EL (cell line): ENCODE results near the gene CCDC117.
"Not testable (repeated sequence)": the region's sequence is repeated elsewhere in the genome, so short reads cannot be mapped to it uniquely, and the experiment has no call there.

Experiments used
- DNase-seq: peaks from one replicate; pipeline ENCODE4 v3.0.0-alpha.2; 2016

Gene CCDC117

DNA sequence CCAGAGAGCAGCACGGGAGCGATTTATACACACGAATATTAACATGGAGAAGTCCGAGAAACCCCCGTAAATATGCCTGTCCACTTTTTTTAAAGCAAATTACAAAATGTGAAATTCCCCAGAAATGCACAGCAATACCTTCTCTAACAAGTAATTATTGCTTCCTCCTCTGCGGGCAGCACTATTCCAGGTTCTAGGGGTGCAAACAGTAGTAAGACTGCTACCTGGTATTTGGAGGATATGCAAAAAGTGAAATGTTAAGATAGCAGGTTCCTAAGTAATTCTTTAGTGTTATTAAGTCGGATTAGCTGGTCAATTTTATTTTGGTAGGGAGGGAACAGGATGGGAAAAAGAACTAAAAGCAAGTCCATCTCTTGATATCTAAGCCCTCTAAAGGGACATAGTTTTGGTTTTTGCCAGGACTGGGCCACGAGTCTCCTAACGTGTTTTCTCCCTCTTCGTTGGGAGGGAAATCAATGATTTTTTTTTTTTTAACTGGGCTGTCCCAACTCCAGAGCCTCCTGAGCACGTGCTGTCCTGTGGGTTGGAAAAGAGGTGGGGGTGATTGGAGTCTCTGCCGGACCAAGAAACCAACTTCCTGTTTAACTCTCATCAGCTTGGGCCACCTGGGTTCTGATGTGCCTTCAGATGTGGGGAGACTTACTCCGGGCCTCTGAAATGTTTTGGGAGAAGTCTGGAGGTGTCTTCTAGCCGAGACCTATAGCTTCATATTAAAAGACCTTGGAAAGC lies 29.5 kb downstream of the CCDC117 start:
- DNase-seq = no peak

DNA sequence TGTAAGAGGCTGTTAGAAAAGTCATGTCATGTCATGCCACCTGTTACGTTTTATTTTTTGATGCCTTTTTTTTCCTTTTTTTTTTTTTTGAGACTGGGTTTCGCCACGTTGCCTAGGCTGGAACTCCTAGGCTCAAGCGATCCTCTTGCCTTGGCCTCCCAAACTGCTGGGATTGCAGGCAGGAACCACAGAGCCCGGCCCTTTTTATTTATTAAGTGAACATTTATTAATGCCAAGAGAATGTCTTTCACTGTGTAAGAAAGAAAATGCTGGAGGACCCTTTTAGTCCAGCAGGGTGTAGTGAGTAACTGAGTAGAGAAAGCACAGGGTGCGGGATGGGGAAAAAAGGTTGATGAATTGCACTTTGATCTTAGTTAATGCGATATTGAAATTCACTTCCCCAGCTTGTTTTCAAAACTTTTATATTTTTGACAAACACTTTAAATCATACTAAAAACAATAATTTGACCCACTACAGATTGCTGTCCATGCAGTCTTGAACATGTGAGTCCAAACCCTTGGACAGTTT lies 30.2 kb downstream of the CCDC117 start:
- no peak for DNase-seq

DNA sequence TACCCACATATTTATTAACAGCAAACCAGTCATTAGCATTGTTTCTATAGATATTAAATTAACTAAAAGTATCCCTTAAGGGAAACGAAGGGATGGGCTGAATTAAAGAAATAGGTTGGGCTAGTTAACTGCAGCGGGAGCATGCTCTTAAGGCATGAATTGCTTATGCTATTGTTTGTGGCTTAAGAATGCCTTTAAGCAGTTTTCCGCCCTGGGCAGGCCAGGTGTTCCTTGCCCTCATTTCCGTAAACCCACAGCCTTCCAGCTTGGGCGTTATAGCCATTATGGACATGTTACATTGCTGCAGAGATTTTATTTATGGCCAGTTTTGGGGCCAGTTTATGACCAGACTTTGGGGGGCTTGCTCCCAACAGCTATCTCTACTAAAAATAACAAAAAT lies 32.9 kb downstream of the CCDC117 start:
- DNase-seq = not testable (repeated sequence)

DNA sequence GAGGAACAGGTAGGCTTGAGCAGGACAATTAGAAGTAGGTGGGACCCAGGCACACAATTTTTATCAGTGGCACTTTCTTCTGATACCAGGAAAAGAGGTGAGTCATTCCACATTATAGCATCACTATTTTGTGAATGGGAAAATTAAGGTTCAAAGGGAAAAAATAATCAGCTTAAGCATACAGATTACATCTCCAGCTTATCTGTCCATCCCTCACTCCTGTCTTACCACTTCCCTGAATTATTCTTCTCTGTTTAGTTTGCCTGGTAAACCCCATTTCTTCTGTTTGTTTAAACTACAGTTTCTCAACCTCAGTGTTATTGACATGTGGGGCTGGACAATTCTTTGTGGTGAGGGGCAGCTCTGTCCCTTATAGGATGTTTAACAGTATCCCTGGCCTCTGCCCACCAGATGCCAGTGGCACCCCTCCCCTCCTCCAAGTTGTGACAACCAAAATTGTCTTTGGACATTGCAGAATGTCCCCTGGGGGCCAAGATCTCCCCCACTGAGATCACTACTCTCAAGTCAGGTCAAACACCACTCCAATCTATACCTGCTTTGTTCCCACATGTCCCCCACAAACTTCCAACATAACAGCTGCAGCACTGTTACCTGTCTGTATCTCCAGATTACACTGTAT lies 36.3 kb downstream of the CCDC117 start:
- DNase-seq = no peak

DNA sequence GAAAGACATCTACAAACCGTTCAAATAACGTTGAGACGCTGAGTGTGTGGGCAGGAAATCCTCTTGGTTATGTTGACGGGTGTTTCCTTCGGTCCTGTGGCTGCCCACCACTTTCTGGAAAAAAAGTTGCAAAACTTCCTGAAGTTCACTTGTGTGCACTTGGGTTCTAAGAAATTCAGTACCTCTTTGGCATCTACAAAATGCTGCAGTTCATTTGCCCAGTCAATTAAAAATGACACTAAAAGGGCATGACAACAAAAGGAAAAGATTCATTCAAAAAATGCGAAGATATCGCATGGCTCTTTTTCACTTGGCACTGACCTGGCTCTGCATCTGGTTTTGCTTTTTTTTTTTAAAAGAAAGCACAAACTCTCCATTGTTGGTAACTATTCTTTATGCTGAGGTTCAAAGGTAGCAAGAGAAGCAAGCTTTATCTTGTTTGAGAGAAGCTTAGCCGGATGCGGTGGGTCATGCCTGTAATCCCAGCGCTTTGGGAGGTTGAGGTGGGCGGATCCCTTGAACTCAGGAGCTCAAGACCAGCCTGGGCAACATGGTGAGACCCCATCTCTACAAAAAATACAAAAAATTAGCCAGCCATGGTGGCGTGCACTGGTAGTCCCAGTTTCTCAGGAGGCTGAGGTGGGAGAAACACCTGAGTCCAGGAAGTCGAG lies 38.5 kb downstream of the CCDC117 start:
- no peak for DNase-seq

DNA sequence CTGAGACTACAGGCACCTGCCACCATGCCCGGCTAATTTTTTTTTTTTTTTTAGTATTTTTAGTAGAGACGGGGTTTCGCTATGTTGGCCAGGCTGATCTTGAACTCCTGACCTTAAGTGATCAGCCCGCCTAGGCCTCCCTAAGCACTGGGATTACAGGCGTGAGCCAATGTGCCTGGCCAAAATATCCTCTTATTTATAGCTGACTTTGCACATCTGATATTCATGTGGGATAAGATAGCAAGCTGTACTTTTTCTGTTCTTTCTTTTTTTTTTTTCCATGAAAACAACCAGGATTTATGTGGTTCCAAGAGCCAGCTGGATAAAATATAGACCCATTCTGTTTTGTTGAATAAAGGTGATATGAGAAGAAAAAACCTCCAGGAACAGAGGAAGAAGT lies 40.0 kb downstream of the CCDC117 start:
- no peak for DNase-seq

DNA sequence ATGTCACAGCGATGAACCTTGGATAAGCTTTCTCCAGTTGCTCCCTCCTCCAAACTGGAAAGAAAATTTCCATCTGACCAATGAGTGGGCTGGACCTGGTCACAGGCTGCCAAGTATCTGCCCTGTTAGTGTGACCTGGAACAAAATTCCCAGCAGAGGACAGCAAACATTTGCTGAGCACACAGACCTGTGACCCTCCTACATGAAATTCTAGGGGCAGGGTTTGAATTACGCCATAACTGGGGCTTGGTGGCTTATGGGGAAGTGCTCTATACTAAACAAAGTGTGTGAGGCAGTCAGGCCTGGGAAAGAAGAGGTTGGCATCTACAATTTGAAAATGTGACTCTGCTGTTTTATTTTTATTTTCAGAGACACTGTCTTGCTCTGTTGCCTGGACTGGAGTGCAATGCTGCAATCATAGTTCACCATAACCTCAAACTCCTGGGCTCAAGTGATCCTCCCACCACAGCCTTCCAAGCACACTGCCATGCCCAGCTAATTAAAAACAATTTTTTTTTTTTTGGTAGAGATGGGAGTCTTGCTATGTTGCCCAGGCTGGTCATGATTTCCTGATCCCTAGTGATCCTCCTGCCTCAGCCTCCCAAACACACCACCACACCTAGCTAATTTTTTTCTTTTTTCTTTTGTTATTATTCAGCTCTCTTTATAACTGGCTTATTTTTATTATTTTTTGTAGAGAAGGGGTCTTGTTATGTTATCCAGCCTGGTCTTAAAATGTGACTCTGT lies 41.5 kb downstream of the CCDC117 start:
- no peak for DNase-seq

DNA sequence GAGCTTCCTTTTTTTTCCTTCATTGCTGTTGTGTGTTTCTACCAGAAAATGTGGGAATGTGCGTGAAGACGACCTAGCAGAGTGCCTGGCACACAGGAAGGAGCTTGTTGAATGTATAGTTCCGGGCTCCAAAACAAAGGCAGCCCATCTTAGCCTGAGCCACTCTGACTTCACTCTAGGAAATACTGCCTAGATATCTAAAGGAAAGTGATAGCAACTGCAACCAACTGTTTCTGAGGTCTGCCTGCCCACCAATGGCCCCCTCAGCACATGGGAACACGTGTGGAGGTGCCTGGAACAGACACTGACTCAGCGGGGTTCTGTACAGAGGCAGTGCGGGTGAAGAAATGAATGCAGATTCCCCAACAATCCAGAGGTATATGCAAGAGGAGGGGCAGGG lies 42.6 kb downstream of the CCDC117 start:
- DNase-seq = no peak

DNA sequence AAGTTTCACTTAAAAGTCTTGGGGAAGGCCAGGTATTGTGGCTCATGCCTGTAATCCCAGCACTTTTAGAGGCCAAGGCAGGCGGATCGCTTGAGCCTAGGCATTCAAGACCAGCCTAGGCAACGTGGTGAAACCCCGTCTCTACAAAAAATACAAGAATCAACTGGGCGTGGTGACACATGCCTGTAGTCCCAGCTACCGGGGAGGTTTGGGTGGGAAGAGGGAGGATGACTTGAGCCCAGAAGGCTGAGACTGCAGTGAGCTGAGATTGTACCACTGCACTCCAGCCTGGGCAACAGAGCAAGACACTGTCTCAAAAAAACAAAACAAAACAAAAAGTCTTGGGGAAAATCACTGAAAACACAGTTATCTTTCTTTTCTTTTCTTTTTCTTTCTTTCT lies 43.2 kb downstream of the CCDC117 start:
- no peak for DNase-seq

DNA sequence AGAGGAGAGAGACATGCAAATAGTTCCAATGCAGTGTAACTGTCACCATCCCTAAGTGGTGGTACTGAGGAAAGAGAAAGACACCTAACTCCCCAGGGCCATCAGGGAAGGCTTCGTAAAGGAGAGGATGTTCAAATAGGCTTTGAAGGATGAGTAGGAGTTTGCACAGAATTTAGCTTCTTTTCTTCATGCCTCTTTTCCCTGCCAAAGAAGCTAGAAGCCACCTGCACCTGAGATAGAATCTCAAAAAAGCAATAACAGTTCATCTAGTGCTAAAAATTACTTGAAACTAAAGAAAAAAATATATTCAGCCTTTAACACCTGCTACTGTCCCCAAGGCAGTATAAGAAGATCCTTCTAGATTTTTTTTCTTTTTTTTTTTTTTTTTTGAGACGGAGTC lies 44.6 kb downstream of the CCDC117 start:
- DNase-seq = no peak

DNA sequence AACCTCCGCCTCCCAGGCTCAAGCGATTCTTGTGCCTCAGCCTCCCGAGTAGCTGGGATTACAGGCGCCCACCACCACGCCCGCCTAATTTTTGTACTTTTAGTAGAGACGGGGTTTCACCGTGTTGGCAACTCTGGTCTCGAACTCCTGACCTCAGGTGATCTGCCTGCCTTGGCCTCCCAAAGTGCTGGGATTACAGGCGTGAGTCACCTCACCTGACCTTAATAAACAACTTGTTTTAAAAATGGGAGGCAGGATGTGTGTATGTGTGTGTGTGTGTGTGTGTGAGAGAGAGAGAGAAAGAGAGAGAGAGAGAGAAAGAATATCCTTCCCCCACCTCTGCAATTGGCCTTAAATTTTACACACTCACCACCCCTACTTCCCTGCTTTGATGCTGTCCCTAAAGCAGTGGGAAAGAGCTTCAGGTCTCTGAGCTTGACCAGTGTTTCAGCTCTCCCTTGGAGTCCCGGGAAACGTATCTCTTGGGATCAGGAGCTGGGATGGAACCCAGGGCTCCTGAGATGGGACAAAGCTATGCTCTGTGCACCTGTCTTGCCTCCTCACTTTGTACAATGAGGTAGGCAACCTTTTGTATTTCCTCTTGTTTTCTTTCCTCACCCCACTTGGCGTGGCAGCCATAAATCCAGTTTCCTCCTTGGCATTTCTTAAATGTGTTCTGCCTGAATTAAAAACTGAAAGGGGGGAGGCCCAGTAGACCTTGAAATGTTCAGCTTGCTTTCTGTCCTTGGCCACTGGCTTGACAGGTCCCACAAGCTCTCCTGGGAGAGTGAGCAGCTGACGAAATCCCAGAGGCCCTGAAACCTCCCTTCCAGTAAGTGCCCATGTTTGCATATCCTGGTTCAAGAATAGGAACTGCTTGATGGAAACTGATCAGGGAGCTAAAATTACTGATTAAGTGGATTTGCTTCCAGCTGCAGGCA lies 45.7 kb downstream of the CCDC117 start:
- no peak for DNase-seq

DNA sequence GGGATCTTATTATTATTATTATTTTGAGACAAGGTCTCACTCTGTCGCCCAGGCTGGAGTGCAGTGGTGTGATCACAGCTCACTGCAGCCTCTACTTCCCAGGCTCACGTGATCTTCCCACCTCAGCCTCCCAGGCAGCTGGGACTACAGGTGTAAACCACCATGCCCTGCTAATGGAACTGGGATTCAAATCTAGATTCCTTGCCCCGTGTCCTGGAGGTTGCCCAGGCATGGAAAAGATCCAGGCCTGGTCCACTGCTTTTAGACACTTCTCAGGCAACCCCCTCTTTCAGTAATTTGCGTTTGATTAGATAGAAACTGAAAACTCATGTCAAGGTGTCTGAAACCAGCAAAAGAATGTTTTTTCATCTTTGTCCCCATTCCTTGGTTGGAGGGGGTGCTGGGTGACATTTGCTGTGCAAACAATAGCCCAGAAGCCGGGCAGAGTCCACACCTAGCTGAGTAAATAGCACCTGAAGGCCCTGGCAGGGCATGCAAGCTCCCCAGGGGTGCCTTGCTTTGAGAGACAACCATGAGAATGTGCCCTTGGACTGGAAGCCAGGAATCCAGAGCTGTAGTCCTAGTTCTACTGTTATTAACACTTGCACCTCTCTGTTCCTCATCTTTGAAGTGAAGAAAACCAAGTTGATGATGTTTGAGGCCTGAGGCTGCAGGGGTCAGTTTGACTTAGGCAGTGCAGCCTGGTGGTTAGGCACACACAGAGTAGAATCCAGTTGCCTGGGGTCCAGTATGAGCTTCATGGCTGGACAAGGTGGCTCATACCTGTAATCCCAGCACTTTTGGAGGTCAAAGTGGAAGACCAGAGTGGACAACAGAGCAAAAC lies 47.0 kb downstream of the CCDC117 start:
- no peak for DNase-seq

DNA sequence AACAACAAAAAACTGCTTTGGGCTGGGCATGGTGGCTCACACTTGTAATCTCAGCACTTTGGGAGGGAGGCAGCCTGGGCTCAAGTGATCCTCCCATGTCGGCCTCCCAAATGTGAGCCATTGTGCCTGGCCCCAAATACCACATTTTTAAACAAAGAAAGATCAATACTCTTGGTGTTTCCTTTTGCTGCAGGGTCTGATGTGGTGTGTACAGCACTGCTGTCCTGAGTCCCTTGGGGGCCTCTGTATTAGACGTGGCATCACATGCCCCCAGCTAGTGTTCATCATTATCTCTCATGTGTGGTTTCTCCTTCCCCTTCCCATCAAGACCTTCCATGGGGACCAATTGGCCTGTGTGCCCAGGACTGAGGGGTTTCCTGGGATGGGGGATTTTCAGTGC lies 48.4 kb downstream of the CCDC117 start:
- DNase-seq = no peak

DNA sequence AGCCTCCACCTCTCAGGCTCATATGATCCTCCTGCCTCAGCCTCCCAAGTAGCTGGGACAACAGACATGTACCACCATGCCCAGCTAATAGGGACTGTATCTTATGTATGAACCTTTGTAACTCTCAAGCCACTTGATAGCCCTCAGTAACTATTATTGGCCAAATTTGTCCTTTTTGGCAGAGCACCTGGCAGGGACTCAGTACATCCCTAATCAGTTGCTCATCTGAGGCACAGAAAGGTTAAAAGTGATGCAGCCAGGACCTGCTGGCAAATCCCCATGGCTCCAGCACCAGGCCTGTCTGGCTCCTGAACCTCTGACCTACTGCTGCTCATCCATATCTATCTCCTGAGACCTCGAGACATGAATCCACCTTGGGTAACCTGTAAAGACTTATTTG lies 49.0 kb downstream of the CCDC117 start:
- DNase-seq = no peak

DNA sequence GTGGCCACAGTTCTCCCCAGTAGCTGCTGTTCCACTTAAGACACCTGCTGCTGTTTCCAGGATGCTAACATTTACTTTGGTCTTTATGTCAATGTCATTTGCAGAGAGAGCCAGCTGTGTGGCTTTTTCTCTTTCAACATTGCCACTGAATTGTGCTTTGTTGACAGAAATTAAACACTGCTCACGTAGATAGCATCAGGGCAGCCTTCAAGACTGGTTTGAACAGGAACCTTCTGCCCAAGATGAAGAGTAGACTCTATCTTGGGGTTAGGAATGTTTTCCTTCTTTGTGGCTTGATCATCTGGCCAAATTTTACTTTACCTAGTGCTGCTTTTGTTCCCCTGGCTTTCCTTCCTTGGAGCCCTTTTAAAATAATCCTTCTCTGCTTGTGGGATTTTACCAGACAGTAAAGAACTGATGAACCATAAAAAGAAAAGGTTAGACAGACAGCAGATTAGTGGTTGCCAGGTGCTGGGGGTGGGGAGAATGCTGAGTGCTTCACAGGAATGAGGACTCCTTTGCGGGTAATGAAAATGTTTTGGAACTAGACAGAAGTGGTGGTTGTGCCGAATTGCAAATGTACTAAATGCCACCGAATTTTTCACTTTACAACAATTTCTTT lies 50.5 kb downstream of the CCDC117 start:
- no peak for DNase-seq

DNA sequence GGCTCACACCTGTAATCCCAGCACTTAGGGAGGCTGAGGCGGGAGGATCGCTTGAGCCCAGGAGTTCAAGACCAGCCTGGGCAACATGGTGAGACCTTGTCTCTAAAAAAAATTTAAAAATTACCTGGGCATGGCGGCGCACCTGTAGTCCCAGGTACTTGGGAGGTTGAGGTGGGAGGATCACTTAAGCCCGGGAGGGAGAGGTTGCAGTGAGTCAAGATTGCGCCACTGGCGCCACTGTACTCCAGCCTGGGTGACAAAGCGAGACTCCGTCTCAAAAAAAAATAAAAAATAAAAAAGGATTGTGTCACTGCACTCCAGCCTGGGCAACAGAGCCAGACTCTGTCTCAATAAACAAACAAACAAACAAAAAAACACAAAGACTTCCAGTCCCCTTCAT lies 52.0 kb downstream of the CCDC117 start:
- DNase-seq = not testable (repeated sequence)

DNA sequence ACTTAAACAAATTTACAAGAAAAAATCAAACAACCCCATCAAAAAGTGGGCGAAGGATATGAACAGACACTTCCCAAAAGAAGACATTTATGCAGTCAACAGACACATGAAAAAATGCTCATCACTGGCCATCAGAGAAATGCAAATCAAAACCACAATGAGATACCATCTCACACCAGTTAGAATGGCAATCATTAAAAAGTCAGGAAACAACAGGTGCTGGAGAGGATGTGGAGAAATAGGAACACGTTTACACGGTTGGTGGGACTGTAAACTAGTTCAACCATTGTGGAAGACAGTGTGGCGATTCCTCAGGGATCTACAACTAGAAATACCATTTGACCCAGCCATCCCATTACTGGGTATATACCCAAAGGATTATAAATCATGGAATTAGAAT lies 53.9 kb downstream of the CCDC117 start:
- not testable (repeated sequence) for DNase-seq

DNA sequence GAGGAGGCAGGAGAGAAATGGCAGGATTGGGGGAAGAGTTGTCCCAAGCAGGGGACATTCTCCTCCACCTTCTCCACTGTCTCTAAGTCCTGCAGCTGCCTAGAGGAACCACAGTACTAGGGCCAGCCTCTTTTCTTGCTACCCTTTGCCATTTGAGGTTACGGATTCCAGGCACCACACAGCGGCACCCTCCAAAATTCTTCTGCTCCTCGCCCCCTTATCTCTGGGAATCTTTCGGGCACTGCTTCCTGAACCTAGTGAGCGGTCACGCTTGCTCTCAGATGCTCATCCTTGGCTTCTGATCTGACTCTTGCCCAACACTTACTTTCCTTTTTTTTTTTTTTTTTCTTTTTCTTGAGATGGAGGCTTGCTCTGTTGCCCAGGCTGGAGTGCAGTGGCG lies 54.4 kb downstream of the CCDC117 start:
- no peak for DNase-seq

DNA sequence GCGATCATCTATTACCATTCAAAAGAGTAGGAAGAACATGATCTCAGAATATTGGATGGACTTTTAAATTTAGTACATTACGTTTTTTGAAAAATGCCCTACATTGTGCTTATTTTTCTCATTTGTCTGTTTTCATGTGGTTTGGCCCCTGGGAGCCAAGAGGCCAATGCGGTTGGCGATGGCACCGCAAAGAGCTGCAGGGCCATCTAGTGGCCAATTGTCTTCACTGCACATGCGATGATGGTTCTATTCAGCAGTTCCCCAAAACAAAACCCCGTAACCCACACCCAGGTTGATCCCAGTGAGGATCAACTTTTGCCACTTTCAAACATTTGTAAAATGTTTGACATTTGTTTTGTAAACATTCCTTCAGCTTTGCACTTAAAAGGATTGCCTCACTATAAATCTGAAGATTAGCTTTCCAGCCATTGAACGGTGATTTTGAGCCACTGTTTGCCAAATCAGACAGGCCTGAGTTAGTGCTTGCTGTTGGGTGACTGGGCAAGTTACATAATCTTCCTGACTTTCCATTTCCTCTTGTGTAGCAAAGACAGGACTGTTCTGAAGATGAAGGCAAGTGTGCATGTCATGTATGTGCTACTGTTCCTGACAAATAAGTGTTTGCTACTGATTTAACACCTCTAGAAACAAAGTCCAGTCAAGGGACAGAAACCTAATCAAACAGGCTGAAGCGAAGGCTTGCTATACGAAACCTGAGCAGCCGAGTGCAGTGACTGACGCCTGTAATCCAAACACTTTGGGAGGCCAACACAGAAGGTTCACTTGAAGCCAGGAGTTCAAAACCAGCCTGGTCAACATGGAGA lies 57.1 kb downstream of the CCDC117 start:
- DNase-seq = peak; percentile 69

DNA sequence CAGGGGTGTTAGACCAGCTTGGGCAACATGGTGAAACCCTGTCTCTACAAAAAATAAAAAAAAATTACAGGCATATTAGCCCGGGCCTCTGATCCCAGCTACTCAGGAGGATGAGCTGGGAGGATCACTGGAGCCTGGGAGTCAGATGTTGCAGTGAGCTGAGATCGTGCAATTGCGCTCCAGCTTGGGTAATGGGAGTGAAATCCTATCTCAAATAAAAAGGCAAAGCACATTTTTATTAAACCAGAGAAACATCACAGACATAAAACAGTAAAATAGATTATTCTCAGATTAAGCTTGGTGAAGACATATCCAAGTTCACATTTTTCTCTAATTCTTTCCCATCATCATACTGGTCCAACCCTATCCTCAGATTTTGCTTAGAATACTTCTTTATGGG lies 57.9 kb downstream of the CCDC117 start:
- no peak for DNase-seq
